Neural cell (in vitro differentiated cells): Measurements from ENCODE around the gene RDX. TPM values are rescaled to one million over a fixed set of nuclear protein-coding genes. Genes with fewer than 3 reads are reported as not detected.

Source experiments
- H2AFZ ChIP-seq: fragments of 200-600, 300-800 bp; sonication (generic), shearing (Covaris generic); 2 replicates; pipeline ENCODE4 v1.6.0; 2014; ENCODE audit warnings: low read depth, mild to moderate bottlenecking, antibody characterized with exemption, low read length, moderate library complexity
- H3F3A ChIP-seq: fragments of 200-600 bp; shearing (Covaris generic); 2 replicates; pipeline ENCODE4 v1.6.1; 2016; ENCODE audit warnings: mild to moderate bottlenecking, moderate library complexity, mixed read lengths, antibody characterized with exemption, low read length; ENCODE audit not compliant: insufficient read depth, poor library complexity, severe bottlenecking
- H3K27ac ChIP-seq: fragments of 200-600, 300-800 bp; sonication (generic), shearing (Covaris generic); 2 replicates; pipeline ENCODE4 v1.5.1; 2014; ENCODE audit warnings: mild to moderate bottlenecking, low read length, moderate library complexity
- H3K27me3 ChIP-seq: fragments of 300-800, 200-600 bp; sonication (generic), shearing (Covaris generic); 2 replicates; pipeline ENCODE4 v1.6.0; 2014; ENCODE audit warnings: mild to moderate bottlenecking, low read depth, low read length, moderate library complexity; ENCODE audit not compliant: insufficient read depth
- H3K36me3 ChIP-seq: fragments of 300-800, 200-600 bp; sonication (generic), shearing (Covaris generic); 2 replicates; pipeline ENCODE4 v1.5.1; 2014; ENCODE audit warnings: mild to moderate bottlenecking, antibody characterized with exemption, low read length, moderate library complexity; ENCODE audit not compliant: insufficient read depth
- H3K4me2 ChIP-seq: fragments of 300-800, 200-600 bp; sonication (generic), shearing (Covaris generic); 2 replicates; pipeline ENCODE4 v1.6.0; 2014; ENCODE audit warnings: mild to moderate bottlenecking, low read length
- H3K4me3 ChIP-seq: fragments of 300-800, 200-600 bp; sonication (generic), shearing (Covaris generic); 2 replicates; pipeline ENCODE4 v1.5.1; 2014; ENCODE audit warnings: mild to moderate bottlenecking, low read length, moderate library complexity
- H3K79me2 ChIP-seq: fragments of 200-600 bp; shearing (Covaris generic); replicated peaks from 2 replicates; pipeline ENCODE4 v1.6.0; 2014; ENCODE audit warnings: mild to moderate bottlenecking, low read length, moderate library complexity; ENCODE audit not compliant: insufficient read depth
- H3K9ac ChIP-seq: fragments of 300-800, 200-600 bp; sonication (generic), shearing (Covaris generic); 2 replicates; pipeline ENCODE4 v1.6.1; 2016; ENCODE audit warnings: mild to moderate bottlenecking, low read length, mixed read lengths
- H3K9me2 ChIP-seq: fragments of 200-600 bp; shearing (Covaris generic); 2 replicates; pipeline ENCODE4 v1.6.1; 2016; ENCODE audit warnings: mild to moderate bottlenecking, low read length, mixed read lengths; ENCODE audit not compliant: insufficient read depth
- H3K9me3 ChIP-seq: fragments of 200-600, 300-800 bp; sonication (generic), shearing (Covaris generic); 2 replicates; pipeline ENCODE4 v1.6.1; 2016; ENCODE audit warnings: mild to moderate bottlenecking, mixed run types, low read length, moderate library complexity, mixed read lengths
- H4K20me1 ChIP-seq: fragments of 200-600 bp; shearing (Covaris generic); 2 replicates; pipeline ENCODE4 v1.6.1; 2016; ENCODE audit warnings: mild to moderate bottlenecking, mixed run types; ENCODE audit not compliant: insufficient read depth
- CTCF ChIP-seq: fragments of 450-650 bp; IDR thresholded peaks from 2 replicates; pipeline ENCODE4 v1.5.1; 2014; ENCODE audit warnings: antibody characterized with exemption, mild to moderate bottlenecking, moderate library complexity; ENCODE audit not compliant: poor library complexity, severe bottlenecking
- EP300 ChIP-seq: fragments of 450-650 bp; conservative IDR thresholded peaks from 2 replicates; pipeline ENCODE4 v1.6.1; 2014; ENCODE audit warnings: antibody characterized with exemption, mild to moderate bottlenecking, moderate library complexity; ENCODE audit not compliant: poor library complexity, severe bottlenecking
- EZH2 ChIP-seq: fragments of 200-600, 300-800 bp; shearing (Covaris generic), sonication (generic); IDR thresholded peaks from 2 replicates; pipeline ENCODE4 v1.6.1; 2014; ENCODE audit warnings: antibody characterized with exemption, low read length, borderline replicate concordance, mild to moderate bottlenecking; ENCODE audit not compliant: insufficient read depth, poor library complexity, severe bottlenecking
- MXI1 ChIP-seq: fragments of 450-650 bp; conservative IDR thresholded peaks from 2 replicates; pipeline ENCODE4 v1.6.1; 2014; ENCODE audit warnings: antibody characterized with exemption, mild to moderate bottlenecking; ENCODE audit not compliant: poor library complexity, severe bottlenecking
- POLR2AphosphoS5 ChIP-seq: IDR thresholded peaks from 2 replicates; pipeline ENCODE4 v1.6.1; 2012
- RAD21 ChIP-seq: fragments of 450-650 bp; conservative IDR thresholded peaks from 2 replicates; pipeline ENCODE4 v1.6.1; 2014; ENCODE audit warnings: antibody characterized with exemption, mild to moderate bottlenecking, moderate library complexity
- SMC3 ChIP-seq: fragments of 450-650 bp; conservative IDR thresholded peaks from 2 replicates; pipeline ENCODE4 v1.6.1; 2014; ENCODE audit warnings: antibody characterized with exemption, mild to moderate bottlenecking, moderate library complexity; ENCODE audit not compliant: poor library complexity
- TAF1 ChIP-seq: IDR thresholded peaks from 2 replicates; pipeline ENCODE4 v1.6.1; 2012; ENCODE audit warnings: low read depth
- polyA plus RNA-seq: library from polyadenylated mRNA; depleted of rRNA; stranded (reverse); fragments of >200 nt; gene quantifications from 2 replicates; pipeline ENCODE4 v1.2.3, GENCODE V29; 2014
- TF ChIP-seq, protein P1 (sequence below): IDR thresholded peaks from 2 replicates; pipeline ENCODE4 v1.6.1; 2012; ENCODE audit warnings: borderline replicate concordance

RDX gene
- polyA plus RNA-seq, 1 donor from 2014 or later = 39.0 TPM

GRCh38 chr11:110158317-110159200 lies 137.9 kb downstream of the RDX start:
- Histone ChIP-seq H2AFZ (no peak overlapping the region), H3K27me3 (no peaks in the 10 kb centered on the region), H3K27ac (no peak overlapping the region), H3K9me3 (no peaks in the 10 kb centered on the region), H3K4me2 (no peak overlapping the region), H3K9me2 (no peaks in the 10 kb centered on the region), H3F3A (no peaks in the 10 kb centered on the region), H3K9ac (no peak overlapping the region), H3K36me3 (peaks cover 7% of the 10 kb centered on the region), H3K79me2 (peaks cover 17% of the 10 kb centered on the region), H4K20me1 (no peaks in the 10 kb centered on the region), H3K4me3 (no peak overlapping the region)
- TF ChIP-seq EZH2 (no peak), POLR2AphosphoS5 (no peak), RAD21 (no peak), MXI1 (no peak), TAF1 (no peak), EP300 (no peak), CTCF (no peak), SMC3 (no peak)
- TF ChIP-seq, protein P1, sequence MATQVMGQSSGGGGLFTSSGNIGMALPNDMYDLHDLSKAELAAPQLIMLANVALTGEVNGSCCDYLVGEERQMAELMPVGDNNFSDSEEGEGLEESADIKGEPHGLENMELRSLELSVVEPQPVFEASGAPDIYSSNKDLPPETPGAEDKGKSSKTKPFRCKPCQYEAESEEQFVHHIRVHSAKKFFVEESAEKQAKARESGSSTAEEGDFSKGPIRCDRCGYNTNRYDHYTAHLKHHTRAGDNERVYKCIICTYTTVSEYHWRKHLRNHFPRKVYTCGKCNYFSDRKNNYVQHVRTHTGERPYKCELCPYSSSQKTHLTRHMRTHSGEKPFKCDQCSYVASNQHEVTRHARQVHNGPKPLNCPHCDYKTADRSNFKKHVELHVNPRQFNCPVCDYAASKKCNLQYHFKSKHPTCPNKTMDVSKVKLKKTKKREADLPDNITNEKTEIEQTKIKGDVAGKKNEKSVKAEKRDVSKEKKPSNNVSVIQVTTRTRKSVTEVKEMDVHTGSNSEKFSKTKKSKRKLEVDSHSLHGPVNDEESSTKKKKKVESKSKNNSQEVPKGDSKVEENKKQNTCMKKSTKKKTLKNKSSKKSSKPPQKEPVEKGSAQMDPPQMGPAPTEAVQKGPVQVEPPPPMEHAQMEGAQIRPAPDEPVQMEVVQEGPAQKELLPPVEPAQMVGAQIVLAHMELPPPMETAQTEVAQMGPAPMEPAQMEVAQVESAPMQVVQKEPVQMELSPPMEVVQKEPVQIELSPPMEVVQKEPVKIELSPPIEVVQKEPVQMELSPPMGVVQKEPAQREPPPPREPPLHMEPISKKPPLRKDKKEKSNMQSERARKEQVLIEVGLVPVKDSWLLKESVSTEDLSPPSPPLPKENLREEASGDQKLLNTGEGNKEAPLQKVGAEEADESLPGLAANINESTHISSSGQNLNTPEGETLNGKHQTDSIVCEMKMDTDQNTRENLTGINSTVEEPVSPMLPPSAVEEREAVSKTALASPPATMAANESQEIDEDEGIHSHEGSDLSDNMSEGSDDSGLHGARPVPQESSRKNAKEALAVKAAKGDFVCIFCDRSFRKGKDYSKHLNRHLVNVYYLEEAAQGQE = no peak

- Histone ChIP-seq H3K27ac (no peak overlapping the region), H4K20me1 (no peaks in the 10 kb centered on the region), H3K4me3 (no peak overlapping the region), H3K4me2 (no peak overlapping the region), H3K9me3 (no peaks in the 10 kb centered on the region), H3F3A (no peaks in the 10 kb centered on the region), H3K27me3 (no peaks in the 10 kb centered on the region), H3K36me3 (peaks cover 7% of the 10 kb centered on the region), H3K79me2 (peaks cover 26% of the 10 kb centered on the region), H3K9me2 (no peaks in the 10 kb centered on the region), H2AFZ (no peak overlapping the region), H3K9ac (no peak overlapping the region)
- TF ChIP-seq, protein P1 = no peak
- TF ChIP-seq EP300 (no peak), CTCF (no peak), EZH2 (no peak), MXI1 (no peak), RAD21 (no peak), TAF1 (no peak), POLR2AphosphoS5 (no peak), SMC3 (no peak)
Observed at GRCh38 chr11:110156503-110156902, 139.9 kb downstream of the RDX start.
